HG02885 (cell line): Measurements from ENCODE around the gene PRSS33.

Source experiments
- ATAC-seq: cut with Tn5 transposase; IDR thresholded peaks from one replicate; pipeline ENCODE4 v1.9.1; 2021; ENCODE audit warnings: mild to moderate bottlenecking; ENCODE audit not compliant: unreplicated experiment, poor library complexity

PRSS33 gene

DNA sequence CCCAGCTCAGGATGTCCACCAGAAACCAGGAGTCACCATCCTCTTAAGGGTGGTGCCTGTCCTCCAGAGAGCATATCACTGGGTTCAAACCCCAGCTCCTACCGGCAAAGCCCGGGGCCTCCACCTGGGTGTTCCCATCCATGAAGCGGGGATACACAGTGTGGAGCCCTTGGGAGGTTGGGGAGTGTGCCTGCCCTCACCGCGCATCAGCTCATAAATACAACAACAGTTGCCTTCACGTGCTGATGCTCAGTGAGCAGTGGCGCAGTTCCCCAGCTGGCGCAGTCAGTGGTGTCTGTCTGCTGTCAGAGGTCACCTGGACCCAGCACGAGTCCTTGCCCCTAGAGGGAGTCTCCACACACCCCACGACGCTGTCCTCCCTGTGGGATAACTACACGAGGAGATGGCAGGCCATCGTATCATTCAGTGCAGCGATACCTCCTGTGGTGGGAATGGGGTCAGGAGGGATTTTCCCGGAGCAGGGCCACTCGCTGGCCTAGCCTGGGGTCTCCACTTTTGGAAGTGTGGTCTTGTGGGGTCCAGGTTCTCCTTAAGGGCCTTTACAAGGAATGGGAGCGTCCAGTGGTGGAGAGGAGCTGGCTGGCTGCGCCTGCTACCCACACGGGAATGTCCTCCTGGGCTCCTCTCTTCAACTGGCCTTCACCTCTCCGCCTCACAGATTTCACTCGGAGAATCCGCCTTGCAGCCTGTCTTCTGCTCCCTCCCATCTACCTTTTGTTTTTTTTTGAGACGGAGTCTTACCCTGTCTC is 8.0 kb downstream of the PRSS33 start:
- ATAC-seq, result no peak

DNA sequence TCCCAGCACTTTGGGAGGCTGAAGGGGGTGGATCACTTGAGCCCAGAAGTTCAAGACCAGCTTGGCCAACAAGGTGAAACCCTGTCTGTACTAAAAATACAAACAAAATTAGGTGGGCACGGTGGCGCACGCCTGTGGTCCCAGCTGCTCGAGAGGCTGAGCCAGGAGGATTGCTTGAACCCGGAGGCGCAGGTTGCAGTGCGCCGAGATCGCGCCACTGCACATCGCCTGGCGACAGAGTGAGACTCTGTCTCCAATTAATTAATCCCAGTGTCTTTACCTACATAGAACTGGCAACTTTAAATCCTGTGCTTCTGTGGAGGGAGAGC is 8.8 kb downstream of the PRSS33 start:
- ATAC-seq, result no peak

DNA sequence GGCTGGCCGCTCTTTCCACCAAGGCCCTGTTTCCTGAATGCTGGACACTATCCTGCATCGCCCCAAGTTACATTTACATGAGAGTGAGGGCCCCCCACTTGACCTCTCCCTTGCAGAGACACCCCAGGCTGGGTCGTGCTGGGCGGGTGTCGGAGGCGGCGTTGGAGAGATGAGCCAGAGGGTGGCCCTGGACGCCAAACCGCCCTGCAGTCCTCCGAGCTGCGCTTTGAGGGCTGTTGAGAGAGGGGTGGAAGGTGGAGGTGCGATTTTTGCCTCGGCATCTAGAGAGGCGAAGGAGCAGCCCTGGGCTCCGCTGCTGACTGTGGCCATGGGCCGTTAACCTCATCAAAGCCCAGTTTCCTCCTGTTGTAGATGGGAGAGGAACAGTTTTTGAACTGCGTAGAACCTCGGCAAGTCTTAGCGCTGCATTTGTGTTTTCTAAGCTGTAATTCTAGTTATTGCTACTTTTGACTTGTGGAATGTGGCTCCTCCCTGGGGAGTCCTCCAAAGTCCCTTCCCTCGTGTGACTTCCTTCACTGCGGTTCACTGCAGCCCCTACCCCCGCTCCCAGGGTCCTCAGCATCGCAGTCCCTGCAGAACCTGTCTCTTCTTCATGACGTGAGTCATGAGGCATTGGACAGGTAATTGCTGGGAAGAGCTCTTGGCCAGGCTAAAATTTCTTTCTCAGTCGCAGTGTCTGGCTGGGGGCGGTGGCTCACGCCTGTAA is 9.3 kb downstream of the PRSS33 start:
- no peak for ATAC-seq

DNA sequence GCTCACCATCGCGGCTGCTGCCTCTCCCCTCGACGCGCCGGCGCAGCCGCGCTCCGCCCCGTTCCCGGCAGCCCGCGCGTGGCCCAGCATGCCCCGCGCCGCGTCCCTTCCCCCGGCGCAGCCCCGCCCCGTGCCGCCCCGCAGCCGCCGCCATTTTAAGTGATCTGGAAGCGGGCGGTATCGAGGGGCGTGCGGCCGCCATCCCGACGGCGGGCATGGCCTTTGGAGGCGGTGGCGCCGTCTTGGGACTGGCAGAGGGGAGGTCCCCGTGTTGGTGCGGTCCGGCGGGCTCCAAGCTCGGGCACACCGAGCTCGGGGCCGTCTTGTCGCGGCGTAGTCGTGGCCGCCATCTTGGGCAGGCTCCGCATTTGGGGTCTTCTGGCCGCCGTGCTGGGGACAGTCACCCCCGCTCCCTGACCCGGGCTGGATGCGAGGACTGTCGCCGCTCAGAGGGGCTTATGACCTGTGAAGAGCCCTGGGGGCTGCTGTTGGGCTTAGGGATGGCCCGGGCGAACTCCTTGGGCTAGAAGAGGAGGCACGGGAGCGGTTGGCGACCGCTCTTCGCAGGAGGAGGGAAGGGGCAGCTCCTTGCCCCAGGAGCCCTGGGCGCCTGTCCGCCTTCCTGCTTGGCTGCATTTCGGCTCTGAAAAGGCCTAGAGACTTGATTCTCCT is 10.0 kb downstream of the PRSS33 start, which contains the start of gene ELOB:
TSS of gene ELOB (minus strand) at position 50 of the 672 bp plus-strand sequence. CDS start at position 9, 41 bp downstream.
- peak; percentile 88 for ATAC-seq

DNA sequence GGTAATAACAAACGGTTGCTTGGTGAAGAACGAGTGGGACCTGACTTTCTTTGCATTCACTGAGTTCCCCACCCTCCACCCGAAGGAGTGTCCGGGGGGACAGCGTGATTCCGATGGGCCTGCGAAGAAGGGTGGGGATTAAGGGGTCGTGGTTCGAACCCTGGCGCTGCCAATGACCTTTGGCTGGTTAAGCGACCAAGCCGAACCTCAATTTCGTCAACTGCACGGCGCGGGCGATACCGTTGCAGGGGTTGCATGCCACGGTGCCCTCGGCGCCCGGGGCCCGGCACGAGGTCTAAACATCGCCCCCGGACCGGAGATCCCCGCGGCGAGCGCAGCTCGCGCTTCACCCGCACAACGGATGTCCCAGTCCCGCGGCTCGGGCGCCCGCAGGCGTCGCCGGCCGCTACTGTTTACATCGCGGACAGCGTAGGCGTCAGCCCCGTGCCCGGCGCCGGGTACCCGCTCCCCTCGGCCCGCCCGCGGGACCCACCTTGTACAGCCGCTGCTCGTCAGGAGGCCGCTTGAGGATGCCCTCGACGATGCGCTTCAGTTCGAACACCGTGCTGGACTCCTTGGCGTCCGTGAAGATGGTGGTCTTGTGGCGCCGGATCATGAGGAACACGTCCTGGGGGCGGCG is 10.7 kb downstream of the PRSS33 start:
- peak; percentile 30 for ATAC-seq

DNA sequence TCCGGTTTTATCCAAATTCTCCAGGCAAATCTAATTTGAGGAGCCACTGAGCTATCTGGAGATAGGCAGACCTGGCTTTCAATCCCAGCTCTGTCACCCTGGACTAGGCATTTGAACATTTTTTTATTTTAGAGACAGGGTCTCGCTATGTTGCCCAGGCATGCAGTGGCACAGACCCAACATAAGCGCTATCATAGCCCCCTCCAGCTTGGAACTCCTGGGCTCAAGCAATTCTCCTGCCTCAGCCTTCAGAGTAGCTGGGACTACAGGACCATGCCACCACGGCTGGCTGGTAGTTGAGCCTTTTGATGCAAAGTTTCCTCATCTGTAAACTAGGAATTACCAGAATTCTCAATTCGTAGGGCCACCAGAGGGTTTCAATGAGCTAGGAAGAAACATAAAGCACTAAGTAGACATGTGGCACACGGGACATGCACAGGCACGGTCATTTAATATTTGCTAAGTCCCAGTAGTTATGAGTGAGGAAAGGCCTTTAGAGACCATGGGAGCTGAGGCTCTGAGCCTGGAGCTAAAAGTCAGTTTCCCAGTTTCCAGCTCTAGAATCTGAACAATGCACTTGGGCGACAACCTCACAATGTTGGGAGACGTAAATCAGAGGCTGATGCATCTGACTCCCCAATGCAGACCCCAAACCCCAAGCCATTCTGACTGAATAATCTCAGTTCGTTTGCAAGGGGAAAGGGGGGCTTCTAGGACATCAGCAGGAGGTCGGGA is 11.4 kb downstream of the PRSS33 start:
- no peak for ATAC-seq

DNA sequence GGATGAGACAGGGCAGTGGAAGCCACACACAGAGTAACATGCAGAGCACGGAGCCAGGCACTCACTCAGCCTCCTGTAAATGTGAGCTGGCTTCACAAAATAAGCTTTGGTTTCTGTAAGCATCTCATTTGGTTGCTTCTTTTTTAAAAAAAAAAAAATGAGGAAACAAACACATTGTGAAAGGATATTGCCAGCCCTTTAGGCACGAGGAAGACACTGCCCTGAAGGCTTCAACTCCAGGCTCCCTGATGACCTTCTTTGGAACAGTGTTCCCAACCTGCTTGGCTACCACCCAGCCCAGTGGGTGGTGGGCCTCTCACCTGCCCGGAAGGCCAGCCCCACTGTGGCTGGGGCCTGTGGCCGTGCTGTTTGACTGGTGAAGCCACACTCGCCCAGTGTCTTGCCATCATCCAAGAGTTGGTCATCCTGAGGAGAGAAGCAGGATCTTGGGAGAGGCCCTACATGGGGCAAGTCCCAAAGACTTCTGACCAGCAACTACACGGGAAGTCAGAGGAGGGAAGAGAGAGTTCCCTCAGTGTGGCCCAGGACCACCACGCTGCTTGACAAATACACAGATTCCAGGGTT is 12.1 kb downstream of the PRSS33 start:
- no peak for ATAC-seq

DNA sequence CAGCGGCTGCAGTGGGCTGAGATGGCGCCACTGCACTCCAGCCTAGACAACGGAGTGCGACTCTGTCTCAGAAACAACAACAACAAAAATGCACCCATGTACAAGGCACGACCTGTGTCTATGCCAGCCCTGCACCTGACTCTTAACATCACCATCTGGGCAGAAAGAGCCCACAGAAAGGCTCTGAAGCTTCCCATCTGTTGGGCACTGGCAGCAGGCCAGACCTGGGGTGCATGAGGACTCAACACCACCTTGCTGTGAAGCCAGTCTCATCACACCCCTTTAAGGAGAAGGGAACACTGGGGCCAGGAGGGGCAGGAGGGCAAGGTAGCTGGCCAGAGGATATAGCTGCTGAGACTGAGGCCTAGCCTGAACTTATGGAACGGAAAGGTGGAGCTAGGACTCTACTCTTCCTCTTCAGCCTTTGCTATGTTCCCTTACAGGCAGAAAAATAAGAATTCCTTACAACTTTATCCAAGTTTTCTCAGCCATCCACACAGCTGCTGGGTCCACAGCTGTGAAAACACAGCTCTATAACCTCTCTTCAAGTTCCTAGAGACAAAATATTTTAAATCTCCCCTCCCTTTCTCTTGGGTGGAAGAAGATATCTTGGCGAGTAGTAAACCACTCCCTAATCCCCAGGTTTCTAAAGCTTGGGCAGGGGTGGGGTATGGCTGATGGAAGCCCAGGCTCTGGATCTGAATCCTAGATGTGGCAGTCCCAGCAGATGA is 13.0 kb downstream of the PRSS33 start:
- ATAC-seq, result no peak

DNA sequence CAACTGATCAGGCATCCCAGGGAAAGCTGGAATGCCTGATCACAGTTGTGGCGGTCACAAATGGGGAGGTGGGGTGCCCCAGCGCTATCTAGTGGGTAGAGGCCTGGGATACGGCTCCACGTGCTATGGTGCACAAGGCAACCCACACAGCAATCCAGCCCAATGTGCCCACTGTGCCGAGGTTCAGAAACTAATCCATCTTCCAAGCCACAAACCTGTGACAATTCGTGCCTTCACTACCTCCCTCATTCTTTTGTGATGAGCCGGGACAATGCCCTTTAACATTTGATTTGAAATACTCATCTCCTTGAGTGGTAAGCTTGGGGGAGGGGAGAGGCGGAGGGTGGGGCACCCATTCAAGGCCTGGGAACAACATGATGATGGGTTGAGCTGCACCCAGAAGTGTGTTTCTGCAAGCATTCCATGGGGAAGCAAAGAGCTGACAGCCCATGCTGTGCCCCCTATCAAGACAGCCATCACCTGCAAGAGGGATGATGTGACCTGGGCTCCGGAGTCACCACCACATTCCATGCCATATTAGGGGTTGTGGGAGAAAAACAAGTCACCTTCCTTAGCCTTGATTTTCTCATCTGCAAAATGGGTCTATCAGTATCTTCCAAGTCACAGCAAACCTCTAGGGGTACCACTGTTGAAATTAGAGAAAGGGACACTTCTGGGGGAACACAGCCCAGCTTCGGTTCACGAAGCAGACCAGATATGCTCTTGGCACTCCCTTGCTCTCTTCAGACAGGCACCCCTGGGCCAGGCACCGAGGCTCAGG is 14.0 kb downstream of the PRSS33 start:
- ATAC-seq, result no peak

DNA sequence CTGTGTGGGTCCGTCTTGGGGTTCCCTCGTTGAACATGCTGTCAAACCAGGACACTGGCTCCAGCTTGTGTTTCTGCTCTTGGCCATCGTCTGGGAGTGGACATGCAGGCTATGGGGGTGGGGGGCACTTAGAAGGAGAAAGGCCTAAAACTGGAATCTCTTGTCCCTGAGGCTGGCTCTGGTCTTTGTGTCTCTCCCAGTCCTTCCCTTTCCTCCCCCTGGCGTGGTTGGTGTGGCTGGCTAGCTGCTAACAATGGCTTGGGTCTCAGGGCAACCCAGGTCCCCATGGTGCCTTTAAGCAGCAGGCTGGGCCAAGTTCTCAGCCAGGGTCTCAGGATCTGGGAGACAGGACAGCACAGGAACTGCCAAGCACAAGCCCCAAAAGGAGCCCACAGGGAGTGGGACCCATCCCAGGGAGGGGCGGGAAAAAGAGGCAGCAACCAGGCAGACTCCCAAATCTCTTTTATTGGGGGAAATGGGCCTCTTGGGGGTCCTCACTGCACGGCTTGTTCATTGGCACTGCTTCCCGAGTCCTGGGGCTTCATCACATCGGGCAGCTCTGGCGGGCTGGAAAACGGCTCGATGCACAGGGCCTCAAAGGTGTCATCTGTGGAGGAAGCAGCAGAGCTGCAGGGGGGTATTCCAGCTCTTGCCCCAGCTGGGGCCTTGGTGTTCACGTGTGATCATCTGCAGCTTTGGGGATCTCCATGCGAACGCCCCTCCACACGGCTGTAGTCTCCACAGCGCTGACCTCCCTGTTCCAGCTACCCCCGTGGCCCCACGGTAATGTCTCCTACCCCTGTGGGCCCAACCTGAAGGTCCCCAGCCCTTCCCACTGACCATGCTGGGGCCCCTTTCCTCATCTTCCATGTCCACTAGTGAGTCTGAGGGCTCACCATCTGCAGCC is 15.6 kb downstream of the PRSS33 start:
- ATAC-seq, result no peak

DNA sequence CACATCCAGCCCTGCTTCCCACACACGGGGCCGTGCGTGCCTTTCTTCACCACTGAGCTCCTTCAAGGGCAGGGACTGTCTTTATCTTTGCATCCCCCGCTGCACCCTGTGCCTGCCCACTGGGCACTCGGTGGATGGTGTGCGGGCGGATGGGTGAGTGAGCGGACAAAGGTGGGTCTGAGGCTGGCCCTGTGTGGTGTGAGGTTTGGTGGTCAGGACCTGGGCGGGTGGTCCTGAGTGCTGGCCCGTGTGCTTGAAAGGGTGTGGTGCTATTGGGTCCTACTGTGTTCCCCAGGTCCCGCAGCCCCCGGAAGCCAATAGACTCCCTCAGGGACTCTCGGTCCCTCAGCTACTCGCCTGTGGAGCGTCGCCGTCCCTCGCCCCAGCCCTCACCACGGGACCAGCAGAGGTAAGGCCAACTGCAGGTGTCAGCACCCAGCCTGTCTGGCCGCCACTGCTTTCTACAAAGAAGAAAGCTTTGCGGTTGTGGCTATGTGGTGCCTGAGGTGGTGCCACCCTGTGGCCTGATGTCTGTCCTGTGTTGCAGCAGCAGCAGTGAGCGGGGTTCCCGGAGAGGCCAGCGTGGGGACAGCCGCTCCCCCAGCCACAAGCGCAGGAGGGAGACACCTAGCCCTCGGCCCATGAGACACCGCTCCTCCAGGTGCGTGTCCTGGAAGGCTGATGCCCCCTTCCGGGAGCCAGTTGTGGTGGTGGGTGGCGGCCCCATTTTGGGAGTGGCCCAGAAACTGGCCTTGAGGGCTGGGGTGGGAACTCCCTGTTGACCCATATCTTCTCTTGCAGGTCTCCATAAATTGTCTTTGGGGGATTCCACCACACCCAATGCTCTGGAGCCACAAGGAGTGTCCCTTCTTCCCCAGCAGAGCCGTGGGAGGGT is 17.1 kb downstream of the PRSS33 start:
- no peak for ATAC-seq

DNA sequence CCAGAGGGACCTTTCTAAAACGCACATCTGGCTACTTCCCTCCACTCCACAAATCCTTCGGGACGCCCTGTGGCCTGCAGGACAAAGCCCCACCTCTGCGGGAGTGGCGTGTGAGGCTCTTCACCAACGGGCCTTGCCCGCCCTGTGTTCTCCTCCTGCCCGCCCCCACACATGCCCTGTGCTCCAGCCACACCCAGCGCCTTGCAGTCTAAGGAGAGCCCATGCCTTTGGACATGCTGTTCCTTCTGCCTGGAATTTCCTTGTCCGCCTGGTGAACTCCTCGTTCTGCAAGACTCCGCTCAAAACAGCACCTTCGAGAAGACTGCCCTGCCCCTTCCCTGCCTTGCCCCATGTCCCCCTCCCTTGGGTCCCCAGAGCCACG is 17.7 kb downstream of the PRSS33 start:
- ATAC-seq, result no peak

DNA sequence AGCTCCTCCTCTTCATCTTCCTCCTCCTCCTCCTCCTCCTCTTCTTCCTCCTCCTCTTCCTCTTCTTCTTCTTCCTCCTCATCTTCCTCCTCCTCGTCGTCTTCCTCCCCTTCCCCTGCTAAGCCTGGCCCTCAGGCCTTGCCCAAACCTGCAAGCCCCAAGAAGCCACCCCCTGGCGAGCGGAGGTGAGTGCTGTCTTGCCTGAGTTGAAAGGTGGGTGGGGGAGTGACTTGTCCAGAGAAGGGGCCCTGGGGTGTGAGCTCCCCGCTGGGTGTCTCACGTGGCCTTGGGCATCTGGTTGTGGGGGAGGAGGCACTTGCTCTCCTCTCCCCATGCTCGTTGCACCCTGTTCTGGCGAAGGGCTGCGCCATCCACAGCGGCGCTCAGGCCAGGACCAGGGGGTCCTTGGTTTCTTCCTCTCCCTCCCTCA is 18.2 kb downstream of the PRSS33 start:
- ATAC-seq, result no peak

DNA sequence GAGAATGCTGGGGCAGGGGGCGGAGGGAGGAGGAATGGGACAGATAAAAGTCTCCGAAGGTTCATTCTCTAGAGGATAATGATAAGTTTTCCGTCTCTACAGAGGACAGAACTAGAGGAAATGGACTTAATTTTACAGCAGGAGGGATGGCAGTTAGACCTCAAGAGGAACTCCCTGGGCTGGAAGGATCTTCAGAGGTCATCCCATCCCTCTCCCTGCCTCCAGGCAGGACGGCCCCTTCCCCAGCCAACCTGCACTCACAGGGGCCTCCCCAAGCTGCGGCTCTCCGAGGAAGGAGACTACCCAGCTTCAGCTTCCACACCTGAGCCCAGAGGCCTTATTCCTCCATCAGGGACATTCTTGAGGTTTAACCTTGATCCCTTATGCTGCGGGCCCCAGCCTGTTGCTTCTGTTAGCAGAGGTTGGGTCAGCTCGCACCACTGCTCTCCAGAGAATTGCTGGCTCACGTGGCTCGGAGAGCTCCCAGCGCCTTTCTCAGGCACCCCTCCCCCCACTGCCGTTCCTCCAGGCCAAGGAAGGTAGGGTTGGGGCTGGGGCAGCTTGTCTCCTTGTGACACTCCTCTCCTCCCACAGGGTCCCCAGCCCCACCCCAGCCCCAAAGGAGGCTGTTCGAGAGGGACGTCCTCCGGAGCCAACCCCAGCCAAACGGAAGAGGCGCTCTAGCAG is 18.8 kb downstream of the PRSS33 start:
- no peak for ATAC-seq

DNA sequence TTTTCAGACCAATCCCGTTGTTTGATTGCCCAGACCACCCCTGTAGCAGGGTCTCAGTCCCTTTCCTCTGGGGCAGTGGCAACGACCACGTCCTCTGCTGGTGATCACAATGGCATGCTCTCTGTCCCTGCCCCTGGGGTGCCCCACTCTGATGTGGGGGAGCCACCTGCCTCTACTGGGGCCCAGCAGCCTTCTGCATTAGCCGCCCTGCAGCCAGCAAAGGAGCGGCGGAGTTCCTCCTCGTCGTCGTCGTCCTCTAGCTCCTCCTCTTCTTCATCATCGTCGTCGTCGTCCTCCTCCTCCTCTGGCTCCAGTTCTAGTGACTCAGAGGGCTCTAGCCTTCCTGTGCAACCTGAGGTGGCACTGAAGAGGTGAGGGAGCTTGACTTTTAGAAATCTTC is 19.5 kb downstream of the PRSS33 start:
- no peak for ATAC-seq
